Measurements from ENCODE around the gene CCNL2.

DNA sequence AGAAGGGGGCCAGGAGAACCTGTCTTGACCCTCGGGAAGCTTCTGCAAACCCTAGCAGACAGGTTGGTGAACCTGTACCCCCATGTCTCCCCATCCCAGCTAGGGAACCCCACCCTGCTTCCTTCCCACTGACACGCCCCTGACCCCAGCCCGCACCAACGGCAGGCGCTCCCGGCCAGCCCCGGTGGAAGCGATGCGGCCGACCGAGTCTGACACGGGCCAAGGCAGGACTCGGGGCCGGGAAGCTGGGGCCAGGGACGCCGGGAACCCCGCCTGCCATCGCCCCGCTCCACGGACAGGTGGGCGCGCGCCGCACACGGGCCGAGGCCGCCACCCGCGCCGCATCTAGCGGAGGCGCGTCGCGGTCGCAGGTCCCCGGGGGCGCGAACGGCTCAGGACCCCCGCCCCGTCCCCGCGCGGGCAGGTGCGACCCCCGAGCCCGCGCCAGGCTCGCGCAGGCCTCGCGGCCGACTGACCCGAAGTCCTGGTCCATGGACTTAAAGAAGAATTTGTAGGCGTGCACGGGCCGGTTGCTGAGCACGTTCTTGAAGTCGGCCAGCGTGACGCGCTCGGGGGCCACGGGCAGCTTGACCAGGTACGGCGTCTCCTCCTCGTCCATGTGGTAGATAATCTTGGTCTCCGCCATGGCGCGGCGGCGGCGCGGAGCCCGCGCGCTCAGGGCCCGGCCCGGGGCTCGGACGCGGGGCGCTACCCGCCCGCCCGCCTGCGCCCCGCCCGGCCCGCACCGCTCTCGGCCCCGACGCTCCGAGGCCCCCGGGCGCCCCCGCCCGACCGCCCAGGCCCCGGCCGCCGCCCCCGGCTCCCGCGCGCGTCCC, 50.5 kb downstream of the CCNL2 start:
- TF ChIP-seq, protein P1, sequence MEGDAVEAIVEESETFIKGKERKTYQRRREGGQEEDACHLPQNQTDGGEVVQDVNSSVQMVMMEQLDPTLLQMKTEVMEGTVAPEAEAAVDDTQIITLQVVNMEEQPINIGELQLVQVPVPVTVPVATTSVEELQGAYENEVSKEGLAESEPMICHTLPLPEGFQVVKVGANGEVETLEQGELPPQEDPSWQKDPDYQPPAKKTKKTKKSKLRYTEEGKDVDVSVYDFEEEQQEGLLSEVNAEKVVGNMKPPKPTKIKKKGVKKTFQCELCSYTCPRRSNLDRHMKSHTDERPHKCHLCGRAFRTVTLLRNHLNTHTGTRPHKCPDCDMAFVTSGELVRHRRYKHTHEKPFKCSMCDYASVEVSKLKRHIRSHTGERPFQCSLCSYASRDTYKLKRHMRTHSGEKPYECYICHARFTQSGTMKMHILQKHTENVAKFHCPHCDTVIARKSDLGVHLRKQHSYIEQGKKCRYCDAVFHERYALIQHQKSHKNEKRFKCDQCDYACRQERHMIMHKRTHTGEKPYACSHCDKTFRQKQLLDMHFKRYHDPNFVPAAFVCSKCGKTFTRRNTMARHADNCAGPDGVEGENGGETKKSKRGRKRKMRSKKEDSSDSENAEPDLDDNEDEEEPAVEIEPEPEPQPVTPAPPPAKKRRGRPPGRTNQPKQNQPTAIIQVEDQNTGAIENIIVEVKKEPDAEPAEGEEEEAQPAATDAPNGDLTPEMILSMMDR (IDR thresholded peaks at IDR 0.05; ENCODE audit: low read depth, low read length, missing input control), result no peak
- TF ChIP-seq, protein P2, sequence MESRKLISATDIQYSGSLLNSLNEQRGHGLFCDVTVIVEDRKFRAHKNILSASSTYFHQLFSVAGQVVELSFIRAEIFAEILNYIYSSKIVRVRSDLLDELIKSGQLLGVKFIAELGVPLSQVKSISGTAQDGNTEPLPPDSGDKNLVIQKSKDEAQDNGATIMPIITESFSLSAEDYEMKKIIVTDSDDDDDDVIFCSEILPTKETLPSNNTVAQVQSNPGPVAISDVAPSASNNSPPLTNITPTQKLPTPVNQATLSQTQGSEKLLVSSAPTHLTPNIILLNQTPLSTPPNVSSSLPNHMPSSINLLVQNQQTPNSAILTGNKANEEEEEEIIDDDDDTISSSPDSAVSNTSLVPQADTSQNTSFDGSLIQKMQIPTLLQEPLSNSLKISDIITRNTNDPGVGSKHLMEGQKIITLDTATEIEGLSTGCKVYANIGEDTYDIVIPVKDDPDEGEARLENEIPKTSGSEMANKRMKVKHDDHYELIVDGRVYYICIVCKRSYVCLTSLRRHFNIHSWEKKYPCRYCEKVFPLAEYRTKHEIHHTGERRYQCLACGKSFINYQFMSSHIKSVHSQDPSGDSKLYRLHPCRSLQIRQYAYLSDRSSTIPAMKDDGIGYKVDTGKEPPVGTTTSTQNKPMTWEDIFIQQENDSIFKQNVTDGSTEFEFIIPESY (IDR thresholded peaks at IDR 0.05), result no peak
- TF ChIP-seq RAD21 (IDR thresholded peaks at IDR 0.05) (no peak), RXRA (IDR thresholded peaks at IDR 0.05) (no peak), SP1 (IDR thresholded peaks at IDR 0.05) (no peak), TAF1 (conservative IDR thresholded peaks at IDR 0.05) (no peak), FOXA1 (IDR thresholded peaks at IDR 0.05) (no peak), FOXA2 (IDR thresholded peaks at IDR 0.05) (no peak), EGR1 (IDR thresholded peaks at IDR 0.05; ENCODE audit: low read depth in 2 of 2) (no peak), NR2F2 (IDR thresholded peaks at IDR 0.05) (no peak), JUND (IDR thresholded peaks at IDR 0.05) (no peak)
- TF ChIP-seq, protein P3, sequence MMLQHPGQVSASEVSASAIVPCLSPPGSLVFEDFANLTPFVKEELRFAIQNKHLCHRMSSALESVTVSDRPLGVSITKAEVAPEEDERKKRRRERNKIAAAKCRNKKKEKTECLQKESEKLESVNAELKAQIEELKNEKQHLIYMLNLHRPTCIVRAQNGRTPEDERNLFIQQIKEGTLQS (IDR thresholded peaks at IDR 0.05), result no peak
- TF ChIP-seq, protein P4, sequence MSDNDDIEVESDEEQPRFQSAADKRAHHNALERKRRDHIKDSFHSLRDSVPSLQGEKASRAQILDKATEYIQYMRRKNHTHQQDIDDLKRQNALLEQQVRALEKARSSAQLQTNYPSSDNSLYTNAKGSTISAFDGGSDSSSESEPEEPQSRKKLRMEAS (IDR thresholded peaks at IDR 0.05), result no peak
- TF ChIP-seq, protein P5, sequence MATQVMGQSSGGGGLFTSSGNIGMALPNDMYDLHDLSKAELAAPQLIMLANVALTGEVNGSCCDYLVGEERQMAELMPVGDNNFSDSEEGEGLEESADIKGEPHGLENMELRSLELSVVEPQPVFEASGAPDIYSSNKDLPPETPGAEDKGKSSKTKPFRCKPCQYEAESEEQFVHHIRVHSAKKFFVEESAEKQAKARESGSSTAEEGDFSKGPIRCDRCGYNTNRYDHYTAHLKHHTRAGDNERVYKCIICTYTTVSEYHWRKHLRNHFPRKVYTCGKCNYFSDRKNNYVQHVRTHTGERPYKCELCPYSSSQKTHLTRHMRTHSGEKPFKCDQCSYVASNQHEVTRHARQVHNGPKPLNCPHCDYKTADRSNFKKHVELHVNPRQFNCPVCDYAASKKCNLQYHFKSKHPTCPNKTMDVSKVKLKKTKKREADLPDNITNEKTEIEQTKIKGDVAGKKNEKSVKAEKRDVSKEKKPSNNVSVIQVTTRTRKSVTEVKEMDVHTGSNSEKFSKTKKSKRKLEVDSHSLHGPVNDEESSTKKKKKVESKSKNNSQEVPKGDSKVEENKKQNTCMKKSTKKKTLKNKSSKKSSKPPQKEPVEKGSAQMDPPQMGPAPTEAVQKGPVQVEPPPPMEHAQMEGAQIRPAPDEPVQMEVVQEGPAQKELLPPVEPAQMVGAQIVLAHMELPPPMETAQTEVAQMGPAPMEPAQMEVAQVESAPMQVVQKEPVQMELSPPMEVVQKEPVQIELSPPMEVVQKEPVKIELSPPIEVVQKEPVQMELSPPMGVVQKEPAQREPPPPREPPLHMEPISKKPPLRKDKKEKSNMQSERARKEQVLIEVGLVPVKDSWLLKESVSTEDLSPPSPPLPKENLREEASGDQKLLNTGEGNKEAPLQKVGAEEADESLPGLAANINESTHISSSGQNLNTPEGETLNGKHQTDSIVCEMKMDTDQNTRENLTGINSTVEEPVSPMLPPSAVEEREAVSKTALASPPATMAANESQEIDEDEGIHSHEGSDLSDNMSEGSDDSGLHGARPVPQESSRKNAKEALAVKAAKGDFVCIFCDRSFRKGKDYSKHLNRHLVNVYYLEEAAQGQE (IDR thresholded peaks at IDR 0.05), result no peak
